Right cardiac atrium (tissue), 5 donors: Measurements from ENCODE around the gene MAFF. TPM values are rescaled to one million over a fixed set of nuclear protein-coding genes. Genes with fewer than 3 reads are reported as not detected.

ENCODE experiments used
- polyA plus RNA-seq: library from polyadenylated mRNA; stranded (reverse); fragments of 200-250 nt; gene quantifications from one replicate; pipeline ENCODE4 v1.2.3, GENCODE V29; 2013
- total RNA-seq, 4 donors: library from RNA; stranded (reverse); fragmentation: NEBNext Ultra II Directional; extraction: Animal tissue kit (Norgen Biotek cat#: 25700); gene quantifications; one replicate each; pipeline ENCODE4 v1.2.1, GENCODE V29; 2021
- donor health status: healthy with polysubstance abuse.
- donor health status: DM: no; HTN: yes; CAD: no.
- donor health status: DM: no; HTN: no; CAD: no.
- donor health status: DM: no; HTN: yes; CAD: no; lungs with severe emphysema.
- donor health status: DM: yes; HTN: yes; CAD: no.

MAFF gene
- total and polyA plus RNA-seq, 5 donors = 4.8 to 20.5 (median 7.2) TPM

Other genes with a start within 250 kb of the MAFF start
- under 1 TPM; 0.19 to 0.46 (median 0.27) TPM for gene C22orf23, start 248.4 kb upstream of the MAFF start, total RNA-seq
- gene C22orf23, start 248.4 kb upstream of the MAFF start, polyA plus RNA-seq = 0.54 TPM
- 10 to 100 TPM; 62.1 to 85.5 (median 76.9) TPM for gene POLR2F, start 248.3 kb upstream of the MAFF start, total RNA-seq
- gene POLR2F, start 248.3 kb upstream of the MAFF start, polyA plus RNA-seq = 159 TPM
- gene SOX10, start 217.4 kb upstream of the MAFF start, total RNA-seq = 1 to 10 TPM; 3.5 to 5.9 (median 4.6) TPM
- gene SOX10, start 217.4 kb upstream of the MAFF start, polyA plus RNA-seq = 5.8 TPM
- 10 to 100 TPM; 23.8 to 26.5 (median 25.0) TPM for gene PICK1, start 144.6 kb upstream of the MAFF start, total RNA-seq
- 31.3 TPM for gene PICK1, start 144.6 kb upstream of the MAFF start, polyA plus RNA-seq
- gene SLC16A8, start 117.8 kb upstream of the MAFF start, total RNA-seq = under 1 TPM in 3 of 4 donors, not detected in 1; 0.41 to 0.68 (median 0.57) TPM
- 0.63 TPM for gene SLC16A8, start 117.8 kb upstream of the MAFF start, polyA plus RNA-seq
- under 1 TPM in 2 of 4 donors, not detected in 2; 0.17 to 0.53 TPM for gene BAIAP2L2, start 91.3 kb upstream of the MAFF start, total RNA-seq
- gene BAIAP2L2, start 91.3 kb upstream of the MAFF start, polyA plus RNA-seq = 0.20 TPM
- 10 to 100 TPM; 16.0 to 25.2 (median 17.6) TPM for gene PLA2G6, start 20.2 kb upstream of the MAFF start, total RNA-seq
- 16.0 TPM for gene PLA2G6, start 20.2 kb upstream of the MAFF start, polyA plus RNA-seq
- gene TMEM184B, start 71.0 kb downstream of the MAFF start, total RNA-seq = 10 to 100 TPM; 48.2 to 55.8 (median 49.5) TPM
- 32.2 TPM for gene TMEM184B, start 71.0 kb downstream of the MAFF start, polyA plus RNA-seq
- gene CSNK1E, start 115.4 kb downstream of the MAFF start, total RNA-seq = 10 to 100 TPM; 69.7 to 88.6 (median 81.0) TPM
- 76.3 TPM for gene CSNK1E, start 115.4 kb downstream of the MAFF start, polyA plus RNA-seq